GM12878 (cell line): ENCODE measurements around the gene RPL32. TPM values are rescaled to one million over a fixed set of nuclear protein-coding genes. Genes with fewer than 3 reads are reported as not detected.

ENCODE experiments used
- ATAC-seq: fragments of 200-7000 bp; cut with Tn5 transposase; 3 replicates; pipeline ENCODE4 v1.9.1; 2020; ENCODE audit warnings: mild to moderate bottlenecking, moderate library complexity
- BruUV-seq: library from RNA; stranded (reverse); fragments of 400-500 nt; replicated peaks from 2 replicates; lab custom pipeline; 2021; lab: Mats Ljungman, UMichigan
- CTCF ChIA-PET: fragments of 300-600 bp; sonication (Branson Sonifier 250); formaldehyde crosslinking; extraction: SDS; loops from one replicate; lab custom pipeline; 2021; ENCODE audit warnings: inconsistent platforms; lab: Yijun Ruan, JAX
- POLR2A ChIA-PET: fragments of 350-600 bp; formaldehyde crosslinking; extraction: SDS; loops from one replicate; lab custom pipeline; 2021; ENCODE audit warnings: inconsistent platforms; lab: Charles Lee
- RAD21 ChIA-PET: fragments of 300-600 bp; sonication (Branson Sonifier 250); formaldehyde crosslinking; loops from one replicate; lab custom pipeline; 2023; ENCODE audit warnings: antibody characterized with exemption; ENCODE audit not compliant: unreplicated experiment; lab: Charles Lee
- SMC1A ChIA-PET: fragments of 300-600 bp; sonication (Branson Sonifier 250); formaldehyde crosslinking; loops from one replicate; lab custom pipeline; 2023; ENCODE audit not compliant: unreplicated experiment, uncharacterized antibody; lab: Charles Lee
- DNase-seq: peaks from one replicate; pipeline ENCODE4 v3.0.0-alpha.2; 2011; ENCODE audit warnings: low read depth, low spot score
- FAIRE-seq: peaks from 3 replicates; lab custom pipeline; 2011; peaks lifted over from hg19 to GRCh38; lab: Jason Lieb, UNC
- H2AFZ ChIP-seq: 2 replicates; pipeline ENCODE4 v1.6.0; 2011; ENCODE audit warnings: low read depth, low read length, control low read depth; ENCODE audit not compliant: control insufficient read depth
- H3K27ac ChIP-seq: 2 replicates; pipeline ENCODE4 v1.5.1; 2011; ENCODE audit warnings: control low read depth; ENCODE audit not compliant: control insufficient read depth, insufficient read depth
- H3K27me3 ChIP-seq, 2 experiments: replicated peaks in 1 of 2; 2 replicates each; pipeline versions ENCODE4 v1.6.0 to v1.6.1; 2011; ENCODE audit warnings: low read length in 1 of 2; ENCODE audit not compliant: control insufficient read depth in 2 of 2, insufficient read depth in 2 of 2
- H3K36me3 ChIP-seq, 2 experiments: 2 replicates each; pipeline ENCODE4 v1.5.1; 2011; ENCODE audit warnings: low read length in 1 of 2; ENCODE audit not compliant: control insufficient read depth in 2 of 2, insufficient read depth in 2 of 2
- H3K4me1 ChIP-seq: 2 replicates; pipeline ENCODE4 v1.6.1; 2011; ENCODE audit warnings: mild to moderate bottlenecking, low read length, moderate library complexity, mixed read lengths; ENCODE audit not compliant: control insufficient read depth, insufficient read depth
- H3K4me2 ChIP-seq: 2 replicates; pipeline ENCODE4 v1.6.0; 2011; ENCODE audit warnings: control low read depth; ENCODE audit not compliant: control insufficient read depth, insufficient read depth
- H3K4me3 ChIP-seq: fragments of 200-600 bp; sonication (generic); 2 replicates; pipeline ENCODE4 v1.5.1; 2016
- H3K79me2 ChIP-seq: 2 replicates; pipeline ENCODE4 v1.6.0; 2011; ENCODE audit warnings: low read length; ENCODE audit not compliant: control insufficient read depth, insufficient read depth
- H3K9ac ChIP-seq: 2 replicates; pipeline ENCODE4 v1.8.0; 2011; ENCODE audit warnings: low read length, control low read depth, mixed read lengths; ENCODE audit not compliant: control insufficient read depth, insufficient read depth
- H3K9me3 ChIP-seq: replicated peaks from 3 replicates; pipeline ENCODE4 v1.5.1; 2011; ENCODE audit warnings: mild to moderate bottlenecking, low read length; ENCODE audit not compliant: control insufficient read depth, insufficient read depth
- H4K20me1 ChIP-seq: 2 replicates; pipeline ENCODE4 v1.6.0; 2011; ENCODE audit not compliant: control insufficient read depth, insufficient read depth
- BCLAF1 ChIP-seq: fragments of 450-650 bp; IDR thresholded peaks from 2 replicates; pipeline ENCODE4 v1.6.1; 2017; ENCODE audit warnings: antibody characterized with exemption, mild to moderate bottlenecking, moderate library complexity
- BRCA1 ChIP-seq: IDR thresholded peaks from 2 replicates; pipeline ENCODE4 v1.6.1; 2011; ENCODE audit warnings: low read depth, low read length, improper control_type of control experiment
- CBX3 ChIP-seq: fragments of 200-600 bp; sonication (generic); IDR thresholded peaks from 2 replicates; pipeline ENCODE4 v1.6.1; 2016; ENCODE audit warnings: low read depth, borderline replicate concordance
- CEBPB ChIP-seq, 2 experiments: fragments of 150-350 bp in 1 of 2; IDR thresholded peaks; 2 replicates each; pipeline ENCODE4 v1.6.1; 2012 to 2014; ENCODE audit warnings: low read depth in 2 of 2, low read length in 2 of 2, borderline replicate concordance in 1 of 2, inconsistent platforms in 1 of 2
- FOS ChIP-seq: IDR thresholded peaks from 3 replicates; pipeline ENCODE4 v1.6.1; 2011; ENCODE audit warnings: borderline replicate concordance; ENCODE audit not compliant: insufficient read length; ENCODE audit errors: extremely low read depth
- NR2C2 ChIP-seq: IDR thresholded peaks from 2 replicates; pipeline ENCODE4 v1.6.1; 2011; ENCODE audit warnings: borderline replicate concordance, low read depth; ENCODE audit not compliant: control insufficient read depth, insufficient read length
- RBBP5 ChIP-seq: fragments of 200-600 bp; sonication (generic); conservative IDR thresholded peaks from 2 replicates; pipeline ENCODE4 v1.6.1; 2016
- RCOR1 ChIP-seq: conservative IDR thresholded peaks from 2 replicates; pipeline ENCODE4 v1.6.1; 2012; ENCODE audit warnings: low read depth, low read length, improper control_type of control experiment
- RFX5 ChIP-seq: IDR thresholded peaks from 2 replicates; pipeline ENCODE4 v1.6.1; 2011; ENCODE audit warnings: low read depth, low read length, improper control_type of control experiment
- RUNX3 ChIP-seq: IDR thresholded peaks from 2 replicates; pipeline ENCODE4 v1.6.1; 2012; ENCODE audit warnings: low read length, inconsistent platforms
- TBL1XR1 ChIP-seq: IDR thresholded peaks from 2 replicates; pipeline ENCODE4 v1.6.1; 2012; ENCODE audit warnings: low read depth, low read length, improper control_type of control experiment
- ZBTB11 ChIP-seq: fragments of 450-650 bp; formaldehyde crosslinking; IDR thresholded peaks from 2 replicates; pipeline ENCODE4 v1.5.0; 2022; ENCODE audit warnings: mild to moderate bottlenecking, missing genetic modification characterization
- ZNF217 ChIP-seq: fragments of 450-650 bp; IDR thresholded peaks from 2 replicates; pipeline ENCODE4 v1.6.1; 2017; ENCODE audit warnings: antibody characterized with exemption, mild to moderate bottlenecking
- ZSCAN29 ChIP-seq: fragments of 450-650 bp; IDR thresholded peaks from 2 replicates; pipeline ENCODE4 v1.6.1; 2017; ENCODE audit warnings: mild to moderate bottlenecking, moderate library complexity
- WGBS: methylation state at CpG from one replicate; pipeline ENCODE4 v1.1.6; 2016; ENCODE audit warnings: low lambda C conversion rate; ENCODE audit not compliant: insufficient replicate concordance, insufficient coverage; ENCODE audit errors: missing lambda C conversion rate; 5-methylcytosine and 5-hydroxymethylcytosine counted together
- in situ Hi-C: fragments of 300-500 bp; cut with MboI; formaldehyde crosslinking; loops from 9 replicates; pipeline ENCODE4 v1.14.3; 2018; ENCODE audit warnings: mixed read lengths
- intact Hi-C: fragments of 100-400 bp; cut with micrococcal nuclease; formaldehyde crosslinking; loops from one replicate; pipeline ENCODE4 v1.14.2; 2022; ENCODE audit not compliant: unreplicated experiment
- polyA plus RNA-seq, 11 experiments: library from polyadenylated mRNA; depleted of rRNA in 4 of 11; unstranded in 6 of 11; stranded (reverse) in 5 of 11; fragments of >200 nt; fragmentation: Nextera tagmentation in 4 of 11; fragmentation: Illumina TruSeq in 1 of 11; extraction: Ambion mirVana in 4 of 11; extraction: Trizol in 1 of 11; gene quantifications; 1 replicate in 1 of 11; 2 replicates in 10 of 11; pipeline versions ENCODE4 v1.2.1 to v1.2.3, GENCODE V29; 2011 to 2016; ENCODE audit warnings: inconsistent platforms in 2 of 11, missing spikeins in 2 of 11, low read depth in 1 of 11
- total RNA-seq, 4 experiments: library from RNA; depleted of rRNA in 3 of 4; stranded (reverse); fragments of >200 nt in 3 of 4; fragmentation: Illumina TruSeq in 1 of 4; extraction: Trizol in 1 of 4; gene quantifications; 2 replicates each; pipeline versions ENCODE4 v1.2.1 to v1.2.3, GENCODE V29; 2013 to 2021

RPL32 gene
- total and polyA plus RNA-seq, 10 of the 15 experiments (the other 5 are each of a cell fraction or from before 2014, with no cell fraction given): 1,533 to 5,147 (median 3,350) TPM

GRCh38 chr3:12791430-12791829 is 49.9 kb downstream of the RPL32 start:
- no peak overlapping the region for H3K9ac ChIP-seq
- FAIRE-seq: no peak
- no peaks in the 10 kb centered on the region for H3K36me3 ChIP-seq
- no peak for ATAC-seq
- no peaks in the 10 kb centered on the region for H3K79me2 ChIP-seq
- no peak for DNase-seq
- no peaks in the 10 kb centered on the region for H3K9me3 ChIP-seq
- H3K4me2 ChIP-seq: no peak overlapping the region
- POLR2A ChIA-PET: no interaction called here
- SMC1A ChIA-PET: interaction anchor here (1.0 kb wide), 1 partner anchor 82 kb away, joined by 3 read pairs; no protein-coding TSS in a partner anchor
- in situ Hi-C loops: no loop called here
- no peak overlapping the region for H3K4me3 ChIP-seq
- H2AFZ ChIP-seq: no peak overlapping the region
- CTCF ChIA-PET: interaction anchor here (0.7 kb wide), 1 partner anchor 11 kb away, joined by 3 read pairs; no protein-coding TSS in a partner anchor
- no peaks in the 10 kb centered on the region for H4K20me1 ChIP-seq
- H3K27ac ChIP-seq: no peak overlapping the region
- intact Hi-C loops: no loop called here
- 55% methylated on average over 1 of the region's 1 CpG for WGBS
- no peaks in the 10 kb centered on the region for H3K4me1 ChIP-seq
- H3K27me3 ChIP-seq: peaks cover 2 to 3% of the 10 kb centered on the region in 2 experiments
- no TSS peak for BruUV-seq
- no peak for TF ChIP-seq ZBTB11 (CRISPR knock-in tag)
- no peak for TF ChIP-seq RUNX3
- no peak for TF ChIP-seq TBL1XR1
- no peak for TF ChIP-seq ZSCAN29
- TF ChIP-seq NR2C2: no peak
- TF ChIP-seq RFX5: no peak
- no peak for TF ChIP-seq BCLAF1
- TF ChIP-seq ZNF217: no peak
- no peak for TF ChIP-seq RBBP5
- TF ChIP-seq FOS: no peak
- TF ChIP-seq BRCA1: no peak
- TF ChIP-seq CBX3: no peak
- no peak for TF ChIP-seq RCOR1
- TF ChIP-seq CEBPB (IDR thresholded peaks at IDR 0.05; ENCODE audit: borderline replicate concordance in 1 of 2, low read depth in 2 of 2, low read length in 2 of 2): no peak
- RAD21 ChIA-PET: no interaction called here
